ENCODE data around the gene SNX25. TPM values are rescaled to one million over a fixed set of nuclear protein-coding genes. Genes with fewer than 3 reads are reported as not detected.

Gene SNX25
- total RNA-seq, 1 donor from 2014 or later: 27.5 TPM

- no peak for DNase-seq
- Mint-ChIP-seq H3K36me3 (ENCODE audit: unreplicated experiment) (no peaks in the 10 kb centered on the region), H3K9me3 (ENCODE audit: unreplicated experiment) (no peaks in the 10 kb centered on the region), H3K27me3 (ENCODE audit: unreplicated experiment) (no peaks in the 10 kb centered on the region), H3K4me1 (ENCODE audit: low read depth, unreplicated experiment) (peaks cover 13% of the 10 kb centered on the region), H3K4me3 (ENCODE audit: unreplicated experiment) (no peak overlapping the region), H3K27ac (ENCODE audit: unreplicated experiment) (no peak overlapping the region)
- no peak for TF ChIP-seq CTCF (IDR thresholded peaks at IDR 0.05; ENCODE audit: partially characterized antibody, unreplicated experiment)
These were observed 147.8 kb downstream of the SNX25 start for GRCh38 chr4:185357211-185357610.

GRCh38 chr4:185357733-185358440 lies 148.5 kb downstream of the SNX25 start:
- Mint-ChIP-seq H3K36me3 (ENCODE audit: unreplicated experiment) (no peaks in the 10 kb centered on the region), H3K4me1 (ENCODE audit: low read depth, unreplicated experiment) (peaks cover 12% of the 10 kb centered on the region), H3K4me3 (ENCODE audit: unreplicated experiment) (no peak overlapping the region), H3K9me3 (ENCODE audit: unreplicated experiment) (no peaks in the 10 kb centered on the region), H3K27ac (ENCODE audit: unreplicated experiment) (no peak overlapping the region), H3K27me3 (ENCODE audit: unreplicated experiment) (no peaks in the 10 kb centered on the region)
- TF ChIP-seq CTCF (IDR thresholded peaks at IDR 0.05; ENCODE audit: partially characterized antibody, unreplicated experiment): no peak
- no peak for DNase-seq

GRCh38 chr4:185358514-185358913 lies 149.1 kb downstream of the SNX25 start:
- Mint-ChIP-seq H3K9me3 (ENCODE audit: unreplicated experiment) (no peaks in the 10 kb centered on the region), H3K36me3 (ENCODE audit: unreplicated experiment) (no peaks in the 10 kb centered on the region), H3K27me3 (ENCODE audit: unreplicated experiment) (no peaks in the 10 kb centered on the region), H3K4me1 (ENCODE audit: low read depth, unreplicated experiment) (peaks cover 18% of the 10 kb centered on the region), H3K27ac (ENCODE audit: unreplicated experiment) (no peak overlapping the region), H3K4me3 (ENCODE audit: unreplicated experiment) (no peak overlapping the region)
- DNase-seq: no peak
- TF ChIP-seq CTCF (IDR thresholded peaks at IDR 0.05; ENCODE audit: partially characterized antibody, unreplicated experiment): no peak

GRCh38 chr4:185358959-185359358 lies 149.6 kb downstream of the SNX25 start:
- no peaks in the 10 kb centered on the region for H3K27me3 Mint-ChIP-seq (ENCODE audit: unreplicated experiment)
- H3K4me3 Mint-ChIP-seq (ENCODE audit: unreplicated experiment): no peak overlapping the region
- no peak overlapping the region for H3K27ac Mint-ChIP-seq (ENCODE audit: unreplicated experiment)
- H3K4me1 Mint-ChIP-seq (ENCODE audit: low read depth, unreplicated experiment): peaks cover 18% of the 10 kb centered on the region
- H3K9me3 Mint-ChIP-seq (ENCODE audit: unreplicated experiment): no peaks in the 10 kb centered on the region
- H3K36me3 Mint-ChIP-seq (ENCODE audit: unreplicated experiment): no peaks in the 10 kb centered on the region
- DNase-seq: no peak
- no peak for TF ChIP-seq CTCF (IDR thresholded peaks at IDR 0.05; ENCODE audit: partially characterized antibody, unreplicated experiment)

GRCh38 chr4:185359767-185360446 lies 150.5 kb downstream of the SNX25 start:
- H3K9me3 Mint-ChIP-seq (ENCODE audit: unreplicated experiment): no peaks in the 10 kb centered on the region
- H3K27me3 Mint-ChIP-seq (ENCODE audit: unreplicated experiment): no peaks in the 10 kb centered on the region
- no peaks in the 10 kb centered on the region for H3K36me3 Mint-ChIP-seq (ENCODE audit: unreplicated experiment)
- peaks cover 18% of the 10 kb centered on the region for H3K4me1 Mint-ChIP-seq (ENCODE audit: low read depth, unreplicated experiment)
- H3K4me3 Mint-ChIP-seq (ENCODE audit: unreplicated experiment): no peak overlapping the region
- no peak overlapping the region for H3K27ac Mint-ChIP-seq (ENCODE audit: unreplicated experiment)
- no peak for DNase-seq
- no peak for TF ChIP-seq CTCF (IDR thresholded peaks at IDR 0.05; ENCODE audit: partially characterized antibody, unreplicated experiment)

Data from glutamatergic neuron (in vitro differentiated cells).